ENCODE measurements around the gene MYBPC2. TPM values are rescaled to one million over a fixed set of nuclear protein-coding genes. Genes with fewer than 3 reads are reported as not detected.
A peak's percentile ranks its signal among the peaks of the same experiment; 100 is the strongest.

MYBPC2 gene
- total RNA-seq (2011; cell fraction: chromatin; rRNA removed; ENCODE audit: low replicate concordance), result 0.30 and 0.67 TPM in 2 replicates
- not detected in 2 replicates for total RNA-seq (2011; cell fraction: nucleolus; rRNA removed)
- total RNA-seq (2011; cell fraction: nucleoplasm; rRNA removed), result not detected in 2 replicates
- not detected in 2 replicates for total RNA-seq (2014; rRNA removed)
- total RNA-seq (2014; rRNA removed; fragmentation: Illumina TruSeq; extraction: Trizol), result not detected in 2 replicates
- total RNA-seq (2015; rRNA removed; fragmentation: Illumina TruSeq; extraction: Trizol), result not detected in 2 replicates
- total RNA-seq (2021), result 0.04 TPM in 1 of 2 replicates, not detected in the other
- polyA plus RNA-seq (2011; rRNA removed), result 0.14 and 0.19 TPM in 2 replicates
- polyA plus RNA-seq (2011; cell fraction: cytosol; rRNA removed), result 0.06 and 0.07 TPM in 2 replicates
- polyA plus RNA-seq (2011; cell fraction: nucleus; rRNA removed), result 0.31 and 0.60 TPM in 2 replicates
- polyA plus RNA-seq (2012), result 0.01 TPM in 1 of 2 replicates, not detected in the other
- not detected in 2 replicates for polyA plus RNA-seq (2014; fragmentation: Illumina TruSeq; extraction: Trizol)
- not detected for polyA plus RNA-seq (2014; fragmentation: Nextera tagmentation; extraction: Ambion mirVana)
- polyA plus RNA-seq (2014; rRNA removed), result 0.01 TPM in 1 of 2 replicates, not detected in the other
- 0.06 TPM in 1 of 2 replicates, not detected in the other for polyA minus RNA-seq (2011; rRNA and poly(A)+ RNA removed)
- polyA minus RNA-seq (2011; cell fraction: cytosol; rRNA and poly(A)+ RNA removed), result not detected in 2 replicates
- 0.22 TPM in 1 of 2 replicates, not detected in the other for polyA minus RNA-seq (2011; cell fraction: nucleus; rRNA and poly(A)+ RNA removed)
- percentile 11 among the genes with signal in this experiment for Bru-seq, nascent RNA
- BruChase-seq, experiment 1, labeled RNA remaining after a 2-hour chase, result percentile 8 among the genes with signal in this experiment
- percentile 9 among the genes with signal in this experiment for BruChase-seq, experiment 2, labeled RNA remaining after a 6-hour chase
- long read RNA-seq, experiment 1, result 0 reads
- long read RNA-seq, experiment 2, result 0 reads
- long read RNA-seq, experiment 3, result 0 reads

DNA sequence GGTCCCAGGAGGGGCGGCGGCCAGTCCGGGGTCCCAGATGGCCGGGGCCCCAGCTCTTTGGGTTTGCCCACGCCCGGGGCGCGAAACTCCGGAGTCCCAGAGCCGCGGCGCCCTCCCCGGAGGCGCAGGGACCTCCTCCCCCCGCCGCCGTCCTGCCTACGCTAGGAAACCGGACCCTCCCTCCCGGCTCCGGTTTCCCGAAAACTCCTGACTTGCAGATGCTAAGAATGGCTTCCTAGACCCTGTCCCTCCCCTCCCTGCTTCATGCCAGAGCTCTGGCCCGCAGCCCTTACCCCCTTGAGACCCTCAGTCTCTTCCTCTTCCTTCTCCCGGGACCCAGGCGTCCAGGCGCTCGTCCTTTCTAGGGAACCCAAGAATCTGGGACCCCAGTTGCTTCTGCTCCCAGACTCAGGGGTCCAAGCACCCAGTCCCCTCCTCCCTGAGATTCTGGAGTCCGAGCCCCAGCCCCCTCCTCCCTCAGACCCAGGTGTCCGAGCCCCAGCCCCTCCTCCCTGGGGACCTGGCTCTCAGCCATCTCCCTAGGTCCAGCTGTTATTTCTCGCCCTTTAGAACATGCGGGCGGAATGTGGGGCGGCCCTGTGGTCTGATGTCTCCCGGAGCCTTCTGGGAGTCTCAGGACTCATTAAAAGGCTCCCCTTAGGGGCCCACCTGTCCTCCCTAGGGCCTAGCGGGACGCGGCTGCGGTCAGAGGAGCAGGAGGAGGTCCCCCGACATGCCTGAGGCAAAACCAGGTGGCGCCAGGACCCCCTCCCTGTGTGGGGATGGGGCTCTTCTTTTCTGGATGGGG is at the start of gene MYBPC2:
TSS of gene MYBPC2 (plus strand) at position 672 of the 808 bp plus-strand sequence. CDS start at position 734, 62 bp downstream.
- peak within 1 kb of the TSS; percentile 68 to 88 for H3K9ac ChIP-seq (ENCODE audit: insufficient read depth in 1 of 2, low read depth in 2 of 2, low read length in 2 of 2)
- H2AFZ ChIP-seq (ENCODE audit: low read depth, low read length), result peak within 1 kb of the TSS; percentile 93
- in situ Hi-C loops (cut with MboI), result no loop called here
- no peaks in the 10 kb centered on the region for H3K79me2 ChIP-seq (ENCODE audit: control insufficient read depth, insufficient read depth, low read length)
- peaks cover 0 to 9% of the 10 kb centered on the region in 2 experiments; a peak in 2 of 5 replicates for H3K27me3 ChIP-seq (ENCODE audit: control insufficient read depth in 2 of 2, insufficient read depth in 2 of 2, low read length in 2 of 2)
- no peaks in the 10 kb centered on the region for H3K36me3 ChIP-seq (ENCODE audit: control insufficient read depth, insufficient read depth, low read length)
- no TSS peak for BruUV-seq (replicated peaks)
- H3K4me2 ChIP-seq (ENCODE audit: insufficient read depth, low read length), result peak within 1 kb of the TSS; percentile 85
- CTCF ChIA-PET (ENCODE audit: low intra/inter-chr PET ratio), result interaction anchor here (0.6 kb wide), 1 partner anchor 47 kb away, joined by 3 read pairs; no protein-coding TSS in a partner anchor
- intact Hi-C loops (cut with micrococcal nuclease), result no loop called here
- no peaks in the 10 kb centered on the region for H4K20me1 ChIP-seq (replicated peaks; ENCODE audit: control insufficient read depth, insufficient read depth, low read length)
- peak in 3 of 4 experiments; percentile 46 to 55 (median 48) for DNase-seq (ENCODE audit: extremely low read depth in 1 of 4, low spot score in 3 of 4)
- H3K27ac ChIP-seq (ENCODE audit: extremely low read depth, low read depth, low read length), result peak within 1 kb of the TSS; percentile 41; the same call in 2 of the 3 replicates
- FAIRE-seq, result no peak
- H3K4me3 ChIP-seq, result peak within 1 kb of the TSS; percentile 53
- ATAC-seq, result peak; percentile 40
- 8% methylated on average over 27 of the region's 40 CpGs for WGBS (ENCODE audit: insufficient coverage, low coverage, missing lambda C conversion rate)
- H3K9me3 ChIP-seq (replicated peaks; ENCODE audit: control insufficient read depth, insufficient read depth, low read depth, low read length), result no peaks in the 10 kb centered on the region
- no peaks in the 10 kb centered on the region for H3K9me1 ChIP-seq (ENCODE audit: control insufficient read depth, insufficient read depth, low read length)
- H3K4me1 ChIP-seq (replicated peaks in 1 of 2; ENCODE audit: control insufficient read depth in 2 of 2, insufficient read depth in 2 of 2, low read length in 2 of 2), result peaks cover 12 to 54% of the 10 kb centered on the region in 2 experiments; a peak in 4 of 5 replicates
- POLR2A ChIA-PET, result interaction anchor here (0.6 kb wide), 1 partner anchor 171 kb away, joined by 3 read pairs; no protein-coding TSS in a partner anchor
- TF ChIP-seq FOXA1 (IDR thresholded peaks at IDR 0.05; ENCODE audit: borderline replicate concordance) (no peak), BCOR (IDR thresholded peaks at IDR 0.05) (no peak), RBM15 (IDR thresholded peaks at IDR 0.05; ENCODE audit: insufficient read depth, low read length) (no peak), DACH1 (IDR thresholded peaks at IDR 0.05; ENCODE audit: partially characterized antibody) (peak; percentile 28), CHD4 (IDR thresholded peaks at IDR 0.05; ENCODE audit: insufficient read depth, insufficient replicate concordance, low read depth, low read length, poor library complexity, severe bottlenecking) (peak; percentile 18), PURB (CRISPR knock-in tag; IDR thresholded peaks at IDR 0.05; ENCODE audit: low read depth) (no peak), KAT8 (IDR thresholded peaks at IDR 0.05; ENCODE audit: low read depth) (no peak), NFIC (IDR thresholded peaks at IDR 0.05) (peak; percentile 83), ZNF197 (CRISPR knock-in tag; IDR thresholded peaks at IDR 0.05; ENCODE audit: low read depth) (no peak), BRCA1 (IDR thresholded peaks at IDR 0.05) (no peak), BRCA1 (CRISPR knock-in tag; IDR thresholded peaks at IDR 0.05) (no peak), SREBF2 (CRISPR knock-in tag; IDR thresholded peaks at IDR 0.05) (no peak), RNF2 (IDR thresholded peaks at IDR 0.05) (no peak), C11orf30 (IDR thresholded peaks at IDR 0.05; ENCODE audit: low read depth) (no peak)
- TF ChIP-seq, protein P1, sequence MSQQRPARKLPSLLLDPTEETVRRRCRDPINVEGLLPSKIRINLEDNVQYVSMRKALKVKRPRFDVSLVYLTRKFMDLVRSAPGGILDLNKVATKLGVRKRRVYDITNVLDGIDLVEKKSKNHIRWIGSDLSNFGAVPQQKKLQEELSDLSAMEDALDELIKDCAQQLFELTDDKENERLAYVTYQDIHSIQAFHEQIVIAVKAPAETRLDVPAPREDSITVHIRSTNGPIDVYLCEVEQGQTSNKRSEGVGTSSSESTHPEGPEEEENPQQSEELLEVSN (IDR thresholded peaks at IDR 0.05; ENCODE audit: borderline replicate concordance in 1 of 2, extremely low read depth in 1 of 2, insufficient read depth in 1 of 2, insufficient read length in 1 of 2, low read depth in 1 of 2, low read length in 1 of 2, poor library complexity in 1 of 2, severe bottlenecking in 1 of 2), result peak in 1 of 2 experiments; percentile 51
- TF ChIP-seq, protein P2, sequence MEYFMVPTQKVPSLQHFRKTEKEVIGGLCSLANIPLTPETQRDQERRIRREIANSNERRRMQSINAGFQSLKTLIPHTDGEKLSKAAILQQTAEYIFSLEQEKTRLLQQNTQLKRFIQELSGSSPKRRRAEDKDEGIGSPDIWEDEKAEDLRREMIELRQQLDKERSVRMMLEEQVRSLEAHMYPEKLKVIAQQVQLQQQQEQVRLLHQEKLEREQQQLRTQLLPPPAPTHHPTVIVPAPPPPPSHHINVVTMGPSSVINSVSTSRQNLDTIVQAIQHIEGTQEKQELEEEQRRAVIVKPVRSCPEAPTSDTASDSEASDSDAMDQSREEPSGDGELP (CRISPR knock-in tag; IDR thresholded peaks at IDR 0.05; ENCODE audit: borderline replicate concordance), result peak; percentile 76

Data from K562 (cell line).